Measurements from ENCODE around the gene CRKL.

CRKL gene

GRCh38 chr22:20957683-20958431 lies 40.6 kb downstream of the CRKL start:
- Histone ChIP-seq H3K27me3 (ENCODE audit: insufficient read depth, low read length, poor library complexity) (peaks cover 2% of the 10 kb centered on the region), H3K4me2 (ENCODE audit: insufficient read depth, low read length) (no peak overlapping the region), H3K9me3 (ENCODE audit: insufficient read depth, low read length, severe bottlenecking) (no peaks in the 10 kb centered on the region), H4K20me1 (ENCODE audit: insufficient read depth, low read length) (peaks cover 23% of the 10 kb centered on the region; the same call in 1 of the 2 replicates), H3K27ac (ENCODE audit: low read length) (no peak overlapping the region), H3K79me2 (ENCODE audit: insufficient read depth, low read length) (no peaks in the 10 kb centered on the region), H3K4me3 (ENCODE audit: low read depth in 1 of 2, low read length in 2 of 2) (no peak overlapping the region), H2AFZ (ENCODE audit: low read depth, low read length) (no peak overlapping the region), H3K9ac (ENCODE audit: low read depth, low read length) (no peak overlapping the region), H3K36me3 (ENCODE audit: insufficient read depth, low read length) (peaks cover 13% of the 10 kb centered on the region), H3K4me1 (ENCODE audit: insufficient read depth, low read length) (peaks cover 3% of the 10 kb centered on the region; the same call in 1 of the 2 replicates)
- TF ChIP-seq, protein P1, sequence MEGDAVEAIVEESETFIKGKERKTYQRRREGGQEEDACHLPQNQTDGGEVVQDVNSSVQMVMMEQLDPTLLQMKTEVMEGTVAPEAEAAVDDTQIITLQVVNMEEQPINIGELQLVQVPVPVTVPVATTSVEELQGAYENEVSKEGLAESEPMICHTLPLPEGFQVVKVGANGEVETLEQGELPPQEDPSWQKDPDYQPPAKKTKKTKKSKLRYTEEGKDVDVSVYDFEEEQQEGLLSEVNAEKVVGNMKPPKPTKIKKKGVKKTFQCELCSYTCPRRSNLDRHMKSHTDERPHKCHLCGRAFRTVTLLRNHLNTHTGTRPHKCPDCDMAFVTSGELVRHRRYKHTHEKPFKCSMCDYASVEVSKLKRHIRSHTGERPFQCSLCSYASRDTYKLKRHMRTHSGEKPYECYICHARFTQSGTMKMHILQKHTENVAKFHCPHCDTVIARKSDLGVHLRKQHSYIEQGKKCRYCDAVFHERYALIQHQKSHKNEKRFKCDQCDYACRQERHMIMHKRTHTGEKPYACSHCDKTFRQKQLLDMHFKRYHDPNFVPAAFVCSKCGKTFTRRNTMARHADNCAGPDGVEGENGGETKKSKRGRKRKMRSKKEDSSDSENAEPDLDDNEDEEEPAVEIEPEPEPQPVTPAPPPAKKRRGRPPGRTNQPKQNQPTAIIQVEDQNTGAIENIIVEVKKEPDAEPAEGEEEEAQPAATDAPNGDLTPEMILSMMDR (IDR thresholded peaks at IDR 0.05; ENCODE audit: borderline replicate concordance, extremely low read depth, low read length, poor library complexity, severe bottlenecking): no peak
- no peak for TF ChIP-seq EZH2 (IDR thresholded peaks at IDR 0.05; ENCODE audit: borderline replicate concordance, low read depth, low read length, severe bottlenecking)
- no peak for DNase-seq
- no peak for ATAC-seq (ENCODE audit: insufficient read depth, low read depth)

GRCh38 chr22:20959578-20960461 lies 42.6 kb downstream of the CRKL start:
- Histone ChIP-seq H3K9ac (ENCODE audit: low read depth, low read length) (no peak overlapping the region), H3K27ac (ENCODE audit: low read length) (no peak overlapping the region), H3K9me3 (ENCODE audit: insufficient read depth, low read length, severe bottlenecking) (no peaks in the 10 kb centered on the region), H3K79me2 (ENCODE audit: insufficient read depth, low read length) (no peaks in the 10 kb centered on the region), H4K20me1 (ENCODE audit: insufficient read depth, low read length) (peaks cover 18% of the 10 kb centered on the region; the same call in 1 of the 2 replicates), H2AFZ (ENCODE audit: low read depth, low read length) (no peak overlapping the region), H3K4me1 (ENCODE audit: insufficient read depth, low read length) (peaks cover 3% of the 10 kb centered on the region; the same call in 1 of the 2 replicates), H3K36me3 (ENCODE audit: insufficient read depth, low read length) (no peaks in the 10 kb centered on the region), H3K4me3 (ENCODE audit: low read depth in 1 of 2, low read length in 2 of 2) (no peak overlapping the region), H3K27me3 (ENCODE audit: insufficient read depth, low read length, poor library complexity) (peaks cover 21% of the 10 kb centered on the region), H3K4me2 (ENCODE audit: insufficient read depth, low read length) (no peak overlapping the region)
- no peak for DNase-seq
- TF ChIP-seq, protein P1 (IDR thresholded peaks at IDR 0.05; ENCODE audit: borderline replicate concordance, extremely low read depth, low read length, poor library complexity, severe bottlenecking): no peak
- no peak for TF ChIP-seq EZH2 (IDR thresholded peaks at IDR 0.05; ENCODE audit: borderline replicate concordance, low read depth, low read length, severe bottlenecking)
- no peak for ATAC-seq (ENCODE audit: insufficient read depth, low read depth)

- Histone ChIP-seq H3K4me2 (ENCODE audit: insufficient read depth, low read length) (no peak overlapping the region), H3K27ac (ENCODE audit: low read length) (no peak overlapping the region), H3K36me3 (ENCODE audit: insufficient read depth, low read length) (no peaks in the 10 kb centered on the region), H3K79me2 (ENCODE audit: insufficient read depth, low read length) (no peaks in the 10 kb centered on the region), H3K4me1 (ENCODE audit: insufficient read depth, low read length) (peaks cover 3% of the 10 kb centered on the region; the same call in 1 of the 2 replicates), H3K27me3 (ENCODE audit: insufficient read depth, low read length, poor library complexity) (peaks cover 27% of the 10 kb centered on the region), H3K9me3 (ENCODE audit: insufficient read depth, low read length, severe bottlenecking) (no peaks in the 10 kb centered on the region), H2AFZ (ENCODE audit: low read depth, low read length) (no peak overlapping the region), H3K9ac (ENCODE audit: low read depth, low read length) (no peak overlapping the region), H3K4me3 (ENCODE audit: low read depth in 1 of 2, low read length in 2 of 2) (no peak overlapping the region), H4K20me1 (ENCODE audit: insufficient read depth, low read length) (peaks cover 22% of the 10 kb centered on the region)
- ATAC-seq (ENCODE audit: insufficient read depth, low read depth): no peak
- TF ChIP-seq, protein P1 (IDR thresholded peaks at IDR 0.05; ENCODE audit: borderline replicate concordance, extremely low read depth, low read length, poor library complexity, severe bottlenecking): no peak
- TF ChIP-seq EZH2 (IDR thresholded peaks at IDR 0.05; ENCODE audit: borderline replicate concordance, low read depth, low read length, severe bottlenecking): no peak
- DNase-seq: no peak
These were observed 43.4 kb downstream of the CRKL start for GRCh38 chr22:20960609-20961008.

Measured in DND-41 (cell line).